Hepatocyte (in vitro differentiated cells): Measurements from ENCODE around the gene ALK.

Experiments
- CTCF ChIP-seq: fragments of 200-600 bp; sonication (generic); IDR thresholded peaks from 2 replicates; pipeline ENCODE4 v1.5.1; 2016; ENCODE audit warnings: antibody characterized with exemption, mild to moderate bottlenecking; ENCODE audit not compliant: poor library complexity
- EZH2phosphoT487 ChIP-seq: fragments of 200-600 bp; sonication (generic); IDR thresholded peaks from one replicate; pipeline ENCODE4 v1.6.1; 2018; ENCODE audit warnings: antibody characterized with exemption, mild to moderate bottlenecking, low read depth, moderate library complexity; ENCODE audit not compliant: unreplicated experiment, severe bottlenecking

- TF ChIP-seq CTCF (no peak), EZH2phosphoT487 (no peak)
Observed at GRCh38 chr2:29275186-29275585, 646.2 kb downstream of the ALK start.
